Activated T-helper 17 cell treated with anti-CD3 and anti-CD28 coated beads, Interleukin-2, amount 50 U/mL, for 72 hours (primary cell): ENCODE results near the gene DNALI1. TPM values are rescaled to one million over a fixed set of nuclear protein-coding genes. Genes with fewer than 3 reads are reported as not detected.
"Not testable (repeated sequence)": the region's sequence is repeated elsewhere in the genome, so short reads cannot be mapped to it uniquely, and the experiment has no call there.

Experiments used
- ATAC-seq: fragments of 150-1000 bp; cut with Tn5 transposase; replicated peaks from 2 replicates; pipeline ENCODE4 v1.10.0; 2021; ENCODE audit warnings: mild to moderate bottlenecking, moderate library complexity
- H3K27ac Mint-ChIP-seq: one replicate; pipeline ENCODE4 v1.8.0; 2022; ENCODE audit warnings: mixed read lengths
- H3K27me3 Mint-ChIP-seq: one replicate; pipeline ENCODE4 v1.8.0; 2022; ENCODE audit warnings: mixed read lengths
- H3K36me3 Mint-ChIP-seq: one replicate; pipeline ENCODE4 v1.8.0; 2022; ENCODE audit warnings: low read depth, mild to moderate bottlenecking, mixed read lengths
- H3K4me1 Mint-ChIP-seq: one replicate; pipeline ENCODE4 v1.8.0; 2022; ENCODE audit warnings: mixed read lengths
- H3K4me3 Mint-ChIP-seq: one replicate; pipeline ENCODE4 v1.8.0; 2022; ENCODE audit warnings: mild to moderate bottlenecking, mixed read lengths
- H3K9me3 Mint-ChIP-seq: one replicate; pipeline ENCODE4 v1.8.0; 2022; ENCODE audit warnings: mixed read lengths
- total RNA-seq, 2 donors: library from RNA; stranded (reverse); gene quantifications; one replicate each; pipeline ENCODE4 v1.2.3, GENCODE V29; 2022

Gene DNALI1
- total RNA-seq, 2 donors from 2014 or later: 0.37 TPM; not detected in 1

DNA sequence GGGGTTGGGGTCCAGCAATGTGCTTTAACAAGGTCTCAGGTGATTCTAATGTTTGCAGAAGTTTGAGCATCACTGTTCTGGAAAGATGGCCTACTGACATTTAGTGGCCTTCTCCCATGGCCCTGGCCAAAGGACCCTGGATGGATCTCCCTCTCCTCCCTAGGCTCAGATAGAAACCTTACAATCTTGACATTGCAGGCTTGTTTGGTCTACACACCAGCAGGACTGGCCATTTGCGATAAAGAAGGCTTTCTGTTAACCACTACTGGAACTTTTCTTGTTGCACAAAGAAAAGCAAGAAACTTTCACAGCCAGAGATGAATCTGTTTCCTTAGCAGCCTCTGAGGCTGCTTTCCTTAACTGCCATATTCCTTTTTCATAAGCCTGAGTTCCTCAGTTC is 6.2 kb downstream of the DNALI1 start:
- no peak overlapping the region for H3K4me3 Mint-ChIP-seq
- no peaks in the 10 kb centered on the region for H3K27me3 Mint-ChIP-seq
- peaks cover 8% of the 10 kb centered on the region for H3K4me1 Mint-ChIP-seq
- no peak for ATAC-seq
- H3K36me3 Mint-ChIP-seq: peaks cover 43% of the 10 kb centered on the region
- H3K9me3 Mint-ChIP-seq: no peaks in the 10 kb centered on the region
- no peak overlapping the region for H3K27ac Mint-ChIP-seq

GRCh38 chr1:37564892-37565291 is 8.2 kb downstream of the DNALI1 start:
- Mint-ChIP-seq H3K9me3 (no peaks in the 10 kb centered on the region), H3K4me1 (peaks cover 4% of the 10 kb centered on the region), H3K36me3 (peaks cover 62% of the 10 kb centered on the region), H3K4me3 (no peak overlapping the region), H3K27ac (no peak overlapping the region), H3K27me3 (no peaks in the 10 kb centered on the region)
- ATAC-seq: no peak

DNA sequence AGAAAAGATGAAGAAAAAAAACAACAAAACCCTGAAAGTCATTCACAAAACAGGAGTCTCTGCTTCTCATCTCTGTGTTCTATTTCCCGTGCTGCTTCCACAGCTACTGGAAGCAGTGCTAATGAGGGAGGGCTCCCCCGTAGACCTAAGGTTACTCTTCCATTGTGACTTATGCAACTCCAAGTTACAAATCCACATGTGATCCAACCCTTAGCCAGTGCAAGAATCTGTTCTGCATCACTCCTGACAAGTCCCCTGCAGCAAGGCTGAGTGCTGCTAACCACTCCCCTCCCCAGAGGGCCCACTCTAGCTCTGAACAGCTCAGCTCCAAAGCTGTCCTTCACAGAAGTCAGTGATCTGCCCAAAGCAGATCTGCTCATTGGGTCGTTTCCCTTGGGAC is 10.3 kb downstream of the DNALI1 start:
- peaks cover 16% of the 10 kb centered on the region for H3K4me1 Mint-ChIP-seq
- H3K4me3 Mint-ChIP-seq: no peak overlapping the region
- no peaks in the 10 kb centered on the region for H3K9me3 Mint-ChIP-seq
- peaks cover 79% of the 10 kb centered on the region for H3K36me3 Mint-ChIP-seq
- H3K27ac Mint-ChIP-seq: no peak overlapping the region
- H3K27me3 Mint-ChIP-seq: no peaks in the 10 kb centered on the region
- ATAC-seq: no peak

DNA sequence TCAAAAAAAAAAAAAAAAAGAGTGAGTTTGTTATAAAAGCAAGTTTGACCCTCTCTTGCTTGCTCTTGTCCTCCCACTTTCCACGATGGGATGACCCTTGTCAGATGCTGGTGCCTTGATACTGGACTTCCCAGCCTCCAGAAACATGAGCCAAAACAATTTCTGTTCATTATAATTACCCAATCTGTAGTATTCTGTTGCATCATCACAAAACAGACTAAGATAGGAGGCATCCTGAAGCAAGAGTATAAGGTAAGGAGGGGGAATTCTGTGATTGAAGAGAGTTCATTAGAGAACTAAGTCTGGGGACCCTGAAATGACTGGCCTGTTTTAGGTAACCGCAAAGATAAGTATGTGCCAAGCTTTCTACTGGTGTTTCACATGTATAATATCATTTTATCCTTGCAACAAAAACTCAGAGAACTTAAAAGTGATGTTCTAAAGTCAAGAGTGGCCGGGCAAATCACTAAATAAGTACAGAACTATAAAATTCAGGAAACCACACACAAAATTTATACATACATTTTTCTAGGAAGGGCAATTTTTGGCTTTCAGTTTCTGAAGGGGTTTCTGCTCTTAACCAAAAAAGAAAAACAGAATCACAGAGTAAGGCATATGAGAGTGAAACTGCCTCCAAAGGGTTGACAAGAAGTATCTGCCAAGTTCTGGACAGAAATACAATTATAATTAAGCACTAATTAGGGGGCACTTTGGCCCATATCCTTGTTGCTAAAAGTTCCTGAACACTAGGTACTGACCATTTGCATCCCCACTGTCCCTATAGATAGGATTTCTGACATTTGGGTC is 14.0 kb downstream of the DNALI1 start:
- Mint-ChIP-seq H3K4me3 (peak overlapping the region; percentile 6), H3K36me3 (peaks cover 98% of the 10 kb centered on the region), H3K27ac (peak overlapping the region; percentile 53), H3K27me3 (no peaks in the 10 kb centered on the region), H3K9me3 (no peaks in the 10 kb centered on the region), H3K4me1 (peaks cover 28% of the 10 kb centered on the region)
- peak; percentile 61 for ATAC-seq

DNA sequence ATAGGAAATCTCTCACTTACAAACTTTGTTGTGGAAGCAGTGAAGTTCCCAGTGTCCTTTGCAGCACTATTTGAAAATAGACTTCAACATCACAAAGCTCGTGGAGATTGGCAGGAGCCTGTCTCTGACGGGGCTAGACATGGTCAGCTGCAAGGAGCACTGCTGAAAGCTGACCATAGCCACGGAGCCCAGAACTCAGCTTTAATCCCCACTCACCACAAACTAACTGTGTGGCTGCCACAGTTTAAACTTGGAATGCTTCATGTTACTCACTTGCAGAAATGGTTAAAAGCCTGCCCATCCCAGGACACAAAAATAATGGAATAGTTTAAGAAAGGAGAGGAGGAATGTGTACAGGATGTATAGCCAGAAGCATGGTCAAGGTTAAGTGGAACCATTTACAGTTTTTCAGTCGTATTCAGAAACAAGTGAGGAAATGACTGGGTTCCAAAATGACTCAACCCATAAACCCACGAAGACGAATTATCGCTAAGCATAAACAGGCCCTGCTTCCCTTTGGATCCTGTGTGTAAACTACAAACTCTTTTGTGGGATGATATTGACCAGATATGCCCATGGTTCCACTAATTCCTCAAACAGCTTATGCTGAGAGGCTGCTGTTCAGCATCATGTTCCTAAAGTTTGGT is 18.2 kb downstream of the DNALI1 start:
- Mint-ChIP-seq H3K27ac (peak overlapping the region; percentile 91), H3K4me3 (peak overlapping the region; percentile 70), H3K27me3 (no peaks in the 10 kb centered on the region), H3K4me1 (peaks cover 47% of the 10 kb centered on the region), H3K36me3 (peaks cover 96% of the 10 kb centered on the region), H3K9me3 (no peaks in the 10 kb centered on the region)
- ATAC-seq: peak; percentile 65

DNA sequence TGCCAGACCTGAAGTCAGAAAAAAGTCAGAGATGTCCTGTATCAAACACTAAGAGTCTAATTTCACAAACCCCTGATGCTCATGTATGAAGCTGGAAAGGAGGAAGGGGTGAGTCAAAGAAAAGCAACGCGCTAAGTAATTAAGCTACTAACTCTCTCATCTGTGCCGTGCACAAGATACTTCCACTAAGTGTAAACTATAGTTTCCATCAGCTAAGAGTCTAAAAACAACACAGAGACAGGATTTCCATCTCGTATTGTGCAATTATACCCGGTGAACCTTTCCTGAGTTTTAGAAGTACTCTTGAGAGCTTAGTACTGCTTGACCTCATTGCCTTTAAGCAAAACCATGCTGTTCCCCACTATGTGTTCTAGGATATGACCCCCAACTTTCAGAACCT is 19.0 kb downstream of the DNALI1 start:
- peak overlapping the region; percentile 91 for H3K27ac Mint-ChIP-seq
- peak overlapping the region; percentile 70 for H3K4me3 Mint-ChIP-seq
- H3K4me1 Mint-ChIP-seq: peaks cover 43% of the 10 kb centered on the region
- H3K27me3 Mint-ChIP-seq: no peaks in the 10 kb centered on the region
- H3K36me3 Mint-ChIP-seq: peaks cover 96% of the 10 kb centered on the region
- no peaks in the 10 kb centered on the region for H3K9me3 Mint-ChIP-seq
- peak; percentile 52 for ATAC-seq

GRCh38 chr1:37584544-37584943 is 27.8 kb downstream of the DNALI1 start:
- not testable (repeated sequence) for ATAC-seq, H3K4me1 Mint-ChIP-seq, H3K4me3 Mint-ChIP-seq, H3K27ac Mint-ChIP-seq, H3K9me3 Mint-ChIP-seq, H3K27me3 Mint-ChIP-seq
- H3K36me3 Mint-ChIP-seq: peaks cover 100% of the 10 kb centered on the region

GRCh38 chr1:37588939-37589338 is 32.2 kb downstream of the DNALI1 start:
- Mint-ChIP-seq H3K9me3 (no peaks in the 10 kb centered on the region), H3K27me3 (no peaks in the 10 kb centered on the region), H3K36me3 (peaks cover 100% of the 10 kb centered on the region), H3K27ac (no peak overlapping the region), H3K4me3 (no peak overlapping the region), H3K4me1 (peaks cover 9% of the 10 kb centered on the region)
- peak; percentile 59 for ATAC-seq

GRCh38 chr1:37593726-37594125 is 37.0 kb downstream of the DNALI1 start:
- no peaks in the 10 kb centered on the region for H3K27me3 Mint-ChIP-seq
- ATAC-seq: no peak
- H3K36me3 Mint-ChIP-seq: peaks cover 66% of the 10 kb centered on the region
- H3K9me3 Mint-ChIP-seq: no peaks in the 10 kb centered on the region
- H3K4me3 Mint-ChIP-seq: peak overlapping the region; percentile 100
- peaks cover 19% of the 10 kb centered on the region for H3K4me1 Mint-ChIP-seq
- no peak overlapping the region for H3K27ac Mint-ChIP-seq

- Mint-ChIP-seq H3K4me3 (peak within 1 kb of the TSS; percentile 100), H3K4me1 (peaks cover 19% of the 10 kb centered on the region), H3K27ac (peak within 1 kb of the TSS; percentile 100), H3K36me3 (peaks cover 47% of the 10 kb centered on the region), H3K27me3 (no peaks in the 10 kb centered on the region), H3K9me3 (no peaks in the 10 kb centered on the region)
- peak; percentile 99 for ATAC-seq
Observed at GRCh38 chr1:37595440-37596181, 38.9 kb downstream of the DNALI1 start, which contains the start of gene GNL2. Gene GNL2 (minus strand): TSS chr1:37595937. CDS start chr1:37595822, 115 bp downstream.

DNA sequence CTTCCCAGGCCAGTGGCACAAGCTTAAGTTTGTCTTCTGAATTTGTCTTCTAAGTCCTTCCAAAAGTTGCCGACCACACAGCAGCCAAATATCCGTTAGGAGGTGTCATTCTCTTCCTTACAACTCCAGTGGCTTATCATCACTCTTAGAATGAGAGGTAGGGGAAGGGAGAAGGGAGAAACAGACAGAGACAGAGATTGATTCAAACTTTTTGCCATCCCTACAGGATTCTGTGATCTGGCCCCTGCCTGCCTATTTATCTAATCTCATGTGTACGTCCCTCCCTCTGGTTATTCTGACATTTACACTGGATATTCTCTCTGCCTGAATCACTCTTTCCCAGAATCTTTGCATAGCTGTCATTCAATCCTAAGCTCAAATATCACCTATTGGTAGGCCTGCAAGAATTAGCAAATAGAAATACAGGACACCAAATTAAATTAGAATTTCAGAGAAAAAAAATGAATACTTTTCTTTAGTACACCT is 39.5 kb downstream of the DNALI1 start:
- Mint-ChIP-seq H3K4me3 (peak overlapping the region; percentile 100), H3K27me3 (no peaks in the 10 kb centered on the region), H3K36me3 (peaks cover 41% of the 10 kb centered on the region), H3K4me1 (peaks cover 19% of the 10 kb centered on the region), H3K27ac (peak overlapping the region; percentile 100), H3K9me3 (no peaks in the 10 kb centered on the region)
- ATAC-seq: peak; percentile 26

DNA sequence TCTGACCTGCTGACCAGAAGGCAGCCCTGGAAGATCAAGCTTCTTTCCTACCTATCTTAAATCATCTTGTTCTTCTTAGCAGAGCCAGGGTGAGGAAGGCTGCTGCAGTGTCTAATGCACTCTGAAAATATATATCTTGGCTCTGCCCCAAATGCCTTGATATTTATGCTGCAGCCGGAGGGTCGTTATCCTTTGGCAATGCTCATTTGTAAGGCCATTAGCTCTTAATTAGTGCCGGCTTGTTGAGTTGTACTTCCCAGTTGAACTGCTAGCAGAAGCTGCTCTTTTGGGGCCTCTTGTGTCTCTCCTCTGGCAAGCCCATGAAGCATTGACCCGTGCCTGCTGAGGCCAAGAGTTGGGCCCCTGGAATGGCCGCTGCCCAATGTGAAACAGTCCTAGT is 43.2 kb downstream of the DNALI1 start:
- Mint-ChIP-seq H3K4me3 (no peak overlapping the region), H3K4me1 (peaks cover 18% of the 10 kb centered on the region), H3K36me3 (peaks cover 10% of the 10 kb centered on the region), H3K9me3 (no peaks in the 10 kb centered on the region), H3K27ac (no peak overlapping the region), H3K27me3 (peaks cover 10% of the 10 kb centered on the region)
- ATAC-seq: no peak

DNA sequence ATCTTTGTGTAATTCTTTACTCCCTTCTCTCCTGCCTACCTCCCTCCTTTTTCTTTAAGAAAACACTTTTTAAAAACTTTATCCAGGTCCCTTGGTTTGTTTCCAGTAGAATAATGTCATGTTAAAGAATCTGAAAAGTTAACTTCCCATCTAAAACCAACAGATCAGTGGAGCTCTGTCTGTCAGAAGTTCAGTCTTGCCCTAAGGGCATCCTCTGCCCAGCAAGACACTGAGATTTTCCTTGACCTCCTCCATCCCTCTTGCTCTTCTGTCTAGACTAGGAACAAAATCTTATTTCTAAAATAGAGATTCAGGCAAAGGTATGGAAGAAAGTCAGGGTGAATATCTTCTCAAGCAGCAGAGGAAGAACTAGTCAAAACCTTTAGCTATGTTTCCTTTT is 44.7 kb downstream of the DNALI1 start:
- H3K36me3 Mint-ChIP-seq: no peaks in the 10 kb centered on the region

More for the DNA sequence above, 44.7 kb downstream of the DNALI1 start:
- Mint-ChIP-seq H3K4me1 (peaks cover 8% of the 10 kb centered on the region), H3K9me3 (no peaks in the 10 kb centered on the region), H3K27me3 (peaks cover 11% of the 10 kb centered on the region), H3K27ac (no peak overlapping the region), H3K4me3 (no peak overlapping the region)
- ATAC-seq: no peak
